Fibroblast of the aortic adventitia (primary cell): ENCODE data around the gene FARP2. TPM values are rescaled to one million over a fixed set of nuclear protein-coding genes. Genes with fewer than 3 reads are reported as not detected.
"Not testable (repeated sequence)": the region's sequence is repeated elsewhere in the genome, so short reads cannot be mapped to it uniquely, and the experiment has no call there.

Experiments
- DNase-seq: peaks from one replicate; pipeline ENCODE4 v3.0.0-alpha.2; 2010; ENCODE audit warnings: low read depth
- H3K4me3 ChIP-seq: 2 replicates; pipeline ENCODE4 v1.5.1; 2011; ENCODE audit warnings: low read depth, mild to moderate bottlenecking, control low read depth, low read length, moderate library complexity
- total RNA-seq: library from RNA; depleted of rRNA; stranded (reverse); fragments of >200 nt; gene quantifications from 2 replicates; pipeline ENCODE4 v1.2.3, GENCODE V29; 2012; ENCODE audit warnings: low replicate concordance
- TF ChIP-seq, protein P1 (sequence below): IDR thresholded peaks from 2 replicates; pipeline ENCODE4 v1.5.1; 2011; ENCODE audit warnings: mild to moderate bottlenecking, low read length, control low read depth, inconsistent platforms; ENCODE audit not compliant: insufficient read depth

FARP2 gene
- total RNA-seq, 1 donor: 41.0 TPM

DNA sequence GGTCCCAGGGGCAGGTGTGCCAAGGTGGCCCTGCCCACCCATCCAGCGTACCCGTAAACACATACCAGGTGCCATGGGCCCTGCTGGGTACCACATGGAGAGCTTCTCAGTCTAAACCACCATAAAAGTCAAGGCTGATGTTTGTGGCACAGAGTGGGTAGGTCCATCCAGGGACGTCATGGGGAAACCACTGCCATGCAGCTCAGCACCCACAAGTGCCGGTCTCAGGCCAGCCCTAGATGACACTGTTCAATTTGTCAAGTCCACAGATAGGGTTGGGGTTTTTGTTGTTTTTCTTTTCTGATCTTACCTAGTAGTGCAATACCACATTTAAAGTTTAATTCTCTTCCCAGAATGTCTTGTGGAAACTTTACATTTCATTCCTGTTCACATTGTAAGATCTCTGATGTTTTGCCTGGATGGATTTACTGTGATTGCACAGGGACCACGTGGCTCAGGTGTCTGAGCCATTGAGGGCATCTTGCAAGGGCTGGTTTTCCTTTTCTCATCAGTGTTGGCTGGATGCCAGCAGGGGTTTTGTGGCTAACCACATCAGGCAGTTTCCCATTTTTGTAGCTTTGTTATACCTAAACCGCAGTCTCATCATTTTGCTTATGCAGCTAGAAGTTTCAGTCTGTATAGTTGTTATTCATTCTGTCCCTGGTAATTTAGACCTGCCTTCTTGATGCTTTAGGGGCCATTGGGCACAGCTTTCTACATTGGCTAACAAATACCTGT is 87.6 kb downstream of the FARP2 start:
- DNase-seq: peak; percentile 17
- TF ChIP-seq, protein P1, sequence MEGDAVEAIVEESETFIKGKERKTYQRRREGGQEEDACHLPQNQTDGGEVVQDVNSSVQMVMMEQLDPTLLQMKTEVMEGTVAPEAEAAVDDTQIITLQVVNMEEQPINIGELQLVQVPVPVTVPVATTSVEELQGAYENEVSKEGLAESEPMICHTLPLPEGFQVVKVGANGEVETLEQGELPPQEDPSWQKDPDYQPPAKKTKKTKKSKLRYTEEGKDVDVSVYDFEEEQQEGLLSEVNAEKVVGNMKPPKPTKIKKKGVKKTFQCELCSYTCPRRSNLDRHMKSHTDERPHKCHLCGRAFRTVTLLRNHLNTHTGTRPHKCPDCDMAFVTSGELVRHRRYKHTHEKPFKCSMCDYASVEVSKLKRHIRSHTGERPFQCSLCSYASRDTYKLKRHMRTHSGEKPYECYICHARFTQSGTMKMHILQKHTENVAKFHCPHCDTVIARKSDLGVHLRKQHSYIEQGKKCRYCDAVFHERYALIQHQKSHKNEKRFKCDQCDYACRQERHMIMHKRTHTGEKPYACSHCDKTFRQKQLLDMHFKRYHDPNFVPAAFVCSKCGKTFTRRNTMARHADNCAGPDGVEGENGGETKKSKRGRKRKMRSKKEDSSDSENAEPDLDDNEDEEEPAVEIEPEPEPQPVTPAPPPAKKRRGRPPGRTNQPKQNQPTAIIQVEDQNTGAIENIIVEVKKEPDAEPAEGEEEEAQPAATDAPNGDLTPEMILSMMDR: no peak
- H3K4me3 ChIP-seq: no peak overlapping the region

- DNase-seq: no peak
- no peak overlapping the region for H3K4me3 ChIP-seq
Measured at GRCh38 chr2:241445426-241445825, 89.3 kb downstream of the FARP2 start.

DNA sequence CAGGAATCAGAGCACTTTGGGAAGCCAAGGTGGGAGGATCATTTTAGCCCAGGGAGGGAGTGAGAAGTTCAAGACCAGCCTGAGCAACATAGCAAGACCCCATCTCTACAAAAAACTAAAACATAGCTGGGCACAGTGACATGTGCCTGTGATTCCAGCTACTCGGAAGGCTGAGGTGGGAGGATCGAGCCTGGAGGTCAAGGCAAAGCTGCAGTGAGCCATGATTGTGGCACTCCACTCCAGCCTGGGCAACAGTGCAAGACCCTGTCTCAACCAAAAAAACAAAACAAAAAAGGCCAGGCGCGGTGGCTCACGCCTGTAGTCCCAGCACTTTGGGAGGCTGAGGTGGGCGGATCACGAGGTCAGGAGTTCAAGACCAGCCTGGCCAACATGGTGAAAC is 94.0 kb downstream of the FARP2 start:
- H3K4me3 ChIP-seq, DNase-seq: not testable (repeated sequence)

More at GRCh38 chr2:241445426-241445825, 89.3 kb downstream of the FARP2 start:
- TF ChIP-seq, protein P1: no peak

DNA sequence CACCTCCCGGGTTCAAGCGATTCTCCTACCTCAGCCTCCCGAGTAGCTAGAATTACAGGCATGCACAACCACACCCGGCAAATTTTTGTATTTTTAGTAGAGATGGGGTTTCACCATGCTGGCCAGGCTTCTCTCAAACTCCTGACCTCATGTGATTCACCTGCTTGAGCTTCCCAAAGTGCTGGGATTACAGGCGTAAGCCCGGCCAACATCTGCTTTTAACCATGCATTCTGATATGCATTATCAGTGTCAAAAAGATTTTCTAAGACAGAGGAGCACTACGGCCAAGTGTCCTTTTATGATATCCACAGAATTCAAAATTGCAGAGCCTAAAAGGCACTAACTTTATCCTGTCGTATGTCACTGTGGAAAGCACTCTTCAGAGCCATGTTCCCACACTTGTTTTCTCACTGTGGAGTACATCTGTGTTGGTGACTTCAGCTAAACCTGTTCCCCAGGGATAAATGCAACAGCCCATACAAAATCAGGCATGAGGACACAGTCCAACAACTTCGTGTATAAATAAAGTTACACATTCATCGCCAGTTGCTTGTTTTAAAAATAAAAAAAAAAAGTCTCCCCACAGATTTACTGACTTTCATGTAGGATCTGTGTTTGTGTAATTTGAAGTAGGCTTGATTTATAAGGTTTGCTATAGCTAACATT is 95.9 kb downstream of the FARP2 start:
- TF ChIP-seq, protein P1: no peak
- DNase-seq: no peak
- no peak overlapping the region for H3K4me3 ChIP-seq

- not testable (repeated sequence) for H3K4me3 ChIP-seq, DNase-seq
Measured at GRCh38 chr2:241453919-241454318, 97.8 kb downstream of the FARP2 start.

GRCh38 chr2:241454837-241455485 is 98.9 kb downstream of the FARP2 start:
- TF ChIP-seq, protein P1: no peak
- DNase-seq: peak; percentile 4
- no peak overlapping the region for H3K4me3 ChIP-seq

- TF ChIP-seq, protein P1: no peak
- DNase-seq: no peak
Measured at GRCh38 chr2:241456546-241456945, 100.5 kb downstream of the FARP2 start.

More at GRCh38 chr2:241456546-241456945, 100.5 kb downstream of the FARP2 start:
- no peak overlapping the region for H3K4me3 ChIP-seq
